Activated CD4-positive, alpha-beta T cell treated with anti-CD3 and anti-CD28 coated beads, Interleukin-2, amount 50 U/mL, for 48 hours (primary cell): ENCODE measurements around the gene ZFP62.

Experiments
- DNase-seq, 2 experiments: peaks; one replicate each; pipeline ENCODE4 v3.0.0-alpha.2; 2020

Gene ZFP62

GRCh38 chr5:180808461-180809000 is 52.5 kb downstream of the ZFP62 start:
- no peak for DNase-seq

DNA sequence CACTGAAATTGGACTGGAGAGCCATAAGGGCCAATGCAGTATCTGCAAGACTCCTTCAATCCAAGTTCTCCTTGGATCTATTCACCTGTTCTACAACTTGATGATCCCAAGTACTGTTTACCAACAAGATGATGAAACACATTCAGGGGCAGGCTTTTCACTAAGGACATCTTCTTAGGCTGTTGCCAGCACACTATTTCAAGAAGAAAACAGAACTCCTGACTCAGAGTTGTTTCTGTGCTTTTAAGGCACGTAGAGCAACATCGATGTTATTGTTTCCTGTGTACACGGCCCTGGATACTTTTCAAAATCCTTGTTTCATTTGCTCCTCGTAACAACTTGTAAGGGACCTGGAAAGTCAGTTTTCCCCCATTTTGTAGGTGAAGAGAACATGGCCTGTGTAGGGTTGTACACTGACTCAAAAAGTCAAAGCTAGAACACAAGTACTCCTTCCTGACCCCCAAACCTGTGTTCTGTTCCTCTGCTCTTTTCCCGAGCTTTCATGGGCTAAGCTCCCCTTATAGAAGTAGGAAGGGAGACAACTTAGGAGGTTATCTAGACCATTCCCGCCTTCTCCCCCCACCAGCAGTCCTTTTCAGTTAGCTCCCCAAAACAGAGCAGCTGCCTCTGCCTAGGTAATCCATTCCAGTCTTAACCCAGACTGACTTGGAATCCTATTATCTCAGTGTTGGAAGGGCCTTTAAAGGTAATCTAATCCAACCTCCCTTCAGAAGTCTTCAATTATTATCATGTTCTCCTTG is 53.2 kb downstream of the ZFP62 start:
- DNase-seq = no peak

- no peak for DNase-seq
Observed at GRCh38 chr5:180807046-180807445, 54.0 kb downstream of the ZFP62 start.

GRCh38 chr5:180806351-180807011 is 54.6 kb downstream of the ZFP62 start:
- DNase-seq = no peak

DNA sequence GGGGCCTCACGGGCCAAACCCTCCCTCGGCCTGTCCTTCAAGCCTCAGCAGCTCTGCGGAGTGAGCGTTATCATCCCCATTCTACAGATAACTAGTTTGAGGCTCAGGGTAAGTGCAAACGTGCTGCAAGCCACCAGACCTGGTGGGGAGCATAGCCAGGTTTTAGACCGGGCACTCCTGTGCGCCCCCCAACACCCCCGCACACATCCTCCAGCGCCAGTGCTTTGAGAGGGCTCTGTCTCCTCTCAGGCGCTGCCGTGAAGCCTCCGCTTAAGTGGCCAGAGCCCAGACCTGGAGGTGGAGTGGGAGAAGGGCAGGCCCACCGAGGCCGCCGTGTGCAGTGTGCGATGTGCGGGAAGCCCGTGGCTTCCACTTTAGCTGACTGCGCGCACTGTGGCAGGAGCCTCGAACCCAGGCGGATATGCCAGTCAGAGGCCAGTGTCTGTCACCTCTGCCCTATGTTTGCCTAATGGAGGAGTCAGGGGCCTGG is 56.9 kb downstream of the ZFP62 start:
- peak in 1 of 2 experiments; percentile 45 for DNase-seq

DNA sequence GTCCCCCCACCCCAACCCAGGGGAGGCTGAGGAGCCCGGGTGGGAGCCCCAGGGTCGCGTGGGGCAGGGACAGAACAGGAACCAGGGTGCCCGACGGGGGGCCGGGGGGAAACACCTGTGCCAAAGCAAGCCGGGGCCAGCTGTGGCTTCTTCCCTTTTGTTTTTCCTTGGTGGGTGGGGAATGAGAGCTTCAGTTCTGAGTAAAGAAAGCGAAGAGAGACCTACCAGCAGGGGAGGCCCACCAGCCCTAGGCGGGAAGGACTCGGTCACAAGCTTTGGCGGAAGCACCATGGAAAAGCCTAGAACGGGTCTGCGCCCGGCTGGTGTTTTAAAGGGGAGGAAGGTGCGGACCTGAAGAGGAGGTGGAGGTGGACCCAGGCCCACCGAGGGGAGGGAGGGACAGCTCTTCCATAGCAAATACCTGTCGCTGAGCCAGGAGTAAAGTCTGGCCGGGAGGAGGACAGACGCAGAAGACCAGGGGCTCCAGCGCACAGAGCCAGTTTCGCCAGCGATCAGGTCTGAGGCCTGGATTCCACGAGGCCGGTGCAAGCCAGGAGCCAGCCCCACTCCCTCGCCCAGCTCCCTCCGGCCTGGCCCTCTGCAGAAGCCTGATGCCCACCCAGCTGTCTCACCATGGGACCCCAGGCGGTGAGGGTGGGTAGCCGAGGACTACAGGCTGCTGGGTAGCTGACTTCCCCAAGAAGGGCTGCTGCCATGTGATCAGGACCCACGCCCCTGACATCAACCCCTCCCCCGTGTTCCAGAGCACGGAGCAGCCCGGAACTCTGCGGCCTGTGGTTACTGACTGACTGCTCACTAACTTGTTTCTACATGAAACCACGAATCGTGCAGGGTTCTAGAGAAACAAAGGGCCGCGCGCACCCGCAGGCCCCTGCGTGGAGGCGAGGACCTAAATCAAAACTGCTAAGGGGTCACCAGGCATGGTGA is 57.6 kb downstream of the ZFP62 start:
- DNase-seq = peak; percentile 88 to 91

- DNase-seq = peak; percentile 81
Observed at GRCh38 chr5:180802325-180803180, 58.5 kb downstream of the ZFP62 start, which contains the start of gene MGAT1. MGAT1 (minus strand) TSS chr5:180802806; CDS start chr5:180792971, 9,835 bp downstream.

DNA sequence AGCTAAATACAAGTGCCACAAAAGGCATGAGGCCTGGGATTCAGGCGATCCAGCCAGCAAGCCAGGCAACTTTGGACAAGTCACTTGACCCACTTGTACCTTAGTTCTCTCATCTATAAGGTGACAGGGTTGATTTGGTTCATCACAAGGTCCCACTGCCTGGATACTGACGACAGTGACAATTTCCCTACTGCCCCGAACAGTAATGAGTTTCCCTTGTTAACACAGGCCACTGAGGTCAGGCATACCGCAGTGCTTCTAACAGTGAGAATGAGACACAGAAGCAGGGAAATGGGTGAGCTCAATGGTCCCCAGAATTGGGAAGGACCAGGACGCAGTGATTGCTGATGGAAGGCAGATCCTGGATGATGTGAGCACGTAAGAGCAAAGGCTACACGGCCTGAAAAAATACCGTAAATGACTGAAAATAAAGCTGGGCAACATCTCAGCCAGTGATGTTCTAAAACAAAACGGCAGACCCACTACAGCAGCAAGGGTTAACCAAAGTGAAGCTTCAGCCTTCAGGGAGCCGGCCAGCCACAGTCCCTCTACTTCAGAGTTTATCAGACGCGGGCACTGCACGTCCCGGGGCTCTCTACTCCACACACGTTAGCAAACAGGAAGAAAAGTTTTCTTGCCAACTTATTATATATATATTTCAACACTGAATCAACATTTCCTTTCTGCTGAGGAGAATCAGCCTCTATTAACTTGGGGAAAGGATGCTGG is 59.3 kb downstream of the ZFP62 start:
- DNase-seq = no peak

- no peak for DNase-seq
Observed at GRCh38 chr5:180799902-180800801, 60.9 kb downstream of the ZFP62 start.

- no peak for DNase-seq
Observed at GRCh38 chr5:180799194-180799593, 61.9 kb downstream of the ZFP62 start.

DNA sequence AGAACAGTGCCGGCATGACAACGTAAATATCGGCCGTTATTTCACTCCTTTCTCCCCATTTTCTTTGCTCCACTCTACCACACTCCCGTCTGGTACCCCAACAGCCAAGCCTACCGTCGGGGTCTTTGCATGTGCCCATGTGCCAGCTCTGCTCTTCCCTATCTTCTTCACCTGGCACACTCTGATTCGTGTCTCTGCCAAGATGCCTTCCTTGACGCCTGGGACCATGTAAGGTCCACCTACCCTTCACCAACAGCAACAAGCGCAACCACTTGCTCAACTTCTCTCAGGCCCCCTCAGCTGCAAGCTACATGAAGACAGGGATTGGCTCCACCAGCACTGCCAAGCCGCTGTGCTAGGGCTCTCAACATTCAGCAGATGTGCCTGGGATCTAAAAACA is 62.9 kb downstream of the ZFP62 start:
- DNase-seq = no peak
